ENCODE results near the gene L3MBTL1. TPM values are rescaled to one million over a fixed set of nuclear protein-coding genes. Genes with fewer than 3 reads are reported as not detected.
A peak's percentile ranks its signal among the peaks of the same experiment; 100 is the strongest.

The L3MBTL1 gene
- total and polyA plus RNA-seq, 2 of the 4 experiments (the other 2 are of a cell fraction): 2.2 to 4.5 TPM

DNA sequence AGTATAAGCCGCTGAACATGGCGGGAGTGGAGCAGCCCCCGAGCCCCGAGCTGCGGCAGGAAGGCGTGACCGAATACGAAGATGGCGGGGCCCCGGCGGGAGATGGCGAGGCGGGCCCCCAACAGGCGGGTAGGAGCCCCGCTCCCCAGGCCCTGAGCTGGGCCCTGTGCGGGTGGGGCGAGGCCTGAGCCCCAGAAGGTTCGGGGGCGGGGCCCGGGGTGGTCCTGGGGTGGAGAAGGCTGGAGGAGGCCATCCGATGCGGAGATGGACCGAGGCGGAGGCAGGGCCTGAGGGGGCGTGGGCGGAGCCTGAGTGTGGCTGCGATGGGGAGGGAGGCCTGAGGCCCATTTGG, 7.1 kb downstream of the L3MBTL1 start:
- Histone ChIP-seq H3K79me1 (ENCODE audit: low read depth in 1 of 2, low read length in 2 of 2) (peaks cover 0 to 9% of the 10 kb centered on the region in 2 experiments; a peak in 2 of 4 replicates), H3K4me3 (ENCODE audit: insufficient read depth, low read depth, low read length) (peak overlapping the region; percentile 92), H3K36me3 (ENCODE audit: control insufficient read depth, insufficient read depth, low read length) (no peaks in the 10 kb centered on the region), H3K4me2 (ENCODE audit: low read depth, low read length) (peak overlapping the region; percentile 88), H4K20me1 (ENCODE audit: insufficient read depth, low read length) (no peaks in the 10 kb centered on the region), H3K23ac (ENCODE audit: low read depth, low read length) (no peak overlapping the region), H4K5ac (ENCODE audit: low read depth, low read length) (no peak overlapping the region; the same call in 1 of the 2 replicates), H3K27ac (ENCODE audit: insufficient read depth, low read length) (peak overlapping the region; percentile 52), H2BK20ac (ENCODE audit: low read depth, low read length) (no peak overlapping the region), H3K56ac (ENCODE audit: extremely low read depth, insufficient read depth, low read length) (no peak overlapping the region), H4K91ac (ENCODE audit: insufficient read depth, low read depth, low read length) (peak overlapping the region; percentile 47; the same call in 1 of the 2 replicates), H3K14ac (replicated peaks; ENCODE audit: low read depth, low read length) (no peak overlapping the region; the same call in 1 of the 2 replicates), H3K9me1 (ENCODE audit: insufficient read depth, low read length) (peaks cover 5% of the 10 kb centered on the region), H2BK15ac (ENCODE audit: low read depth, low read length) (no peak overlapping the region), H4K8ac (ENCODE audit: low read depth in 2 of 2, low read length in 2 of 2) (peak overlapping the region in 1 of 2 experiments; percentile 31; a peak in 1 of 4 replicates), H3K9me3 (ENCODE audit: control insufficient read depth, insufficient read depth, low read length) (no peaks in the 10 kb centered on the region), H3K9ac (ENCODE audit: low read depth, low read length) (peak overlapping the region; percentile 54; the same call in 1 of the 2 replicates), H2BK5ac (ENCODE audit: low read depth, low read length, poor library complexity, severe bottlenecking) (peak overlapping the region; percentile 56), H2AK5ac (ENCODE audit: low read depth, low read length) (no peak overlapping the region), H2AFZ (replicated peaks; ENCODE audit: low read length, poor library complexity) (peak overlapping the region; percentile 96), H2AK9ac (replicated peaks; ENCODE audit: low read depth, low read length, poor library complexity) (peak overlapping the region; percentile 91), H3K18ac (ENCODE audit: low read depth, low read length) (no peak overlapping the region), H3K27me3 (ENCODE audit: control insufficient read depth, insufficient read depth, low read length) (no peaks in the 10 kb centered on the region), H3K4ac (ENCODE audit: low read depth, low read length) (peak overlapping the region; percentile 35; the same call in 1 of the 2 replicates), H3K4me1 (ENCODE audit: control insufficient read depth, insufficient read depth, low read length) (0 out of 2 replicates have a peak, but pooled peaks cover 4% of the 10 kb centered on the region), H2BK120ac (ENCODE audit: low read depth, low read length) (no peak overlapping the region)
- TF ChIP-seq BHLHE40 (IDR thresholded peaks at IDR 0.05; ENCODE audit: low read depth, low read length) (no peak), RFX5 (IDR thresholded peaks at IDR 0.05; ENCODE audit: low read depth, low read length) (no peak), MAFK (IDR thresholded peaks at IDR 0.05; ENCODE audit: low read depth, low read length) (no peak), CEBPB (IDR thresholded peaks at IDR 0.05; ENCODE audit: low read depth, low read length) (no peak), NFE2L2 (IDR thresholded peaks at IDR 0.05; ENCODE audit: low read depth, low read length) (no peak), RAD21 (IDR thresholded peaks at IDR 0.05; ENCODE audit: low read length) (no peak), RCOR1 (IDR thresholded peaks at IDR 0.05; ENCODE audit: insufficient replicate concordance, low read length) (no peak), POLR2A (IDR thresholded peaks at IDR 0.05; ENCODE audit: low read depth, low read length) (no peak), CHD1 (IDR thresholded peaks at IDR 0.05; ENCODE audit: low read depth, low read length) (no peak)
- TF ChIP-seq, protein P1, sequence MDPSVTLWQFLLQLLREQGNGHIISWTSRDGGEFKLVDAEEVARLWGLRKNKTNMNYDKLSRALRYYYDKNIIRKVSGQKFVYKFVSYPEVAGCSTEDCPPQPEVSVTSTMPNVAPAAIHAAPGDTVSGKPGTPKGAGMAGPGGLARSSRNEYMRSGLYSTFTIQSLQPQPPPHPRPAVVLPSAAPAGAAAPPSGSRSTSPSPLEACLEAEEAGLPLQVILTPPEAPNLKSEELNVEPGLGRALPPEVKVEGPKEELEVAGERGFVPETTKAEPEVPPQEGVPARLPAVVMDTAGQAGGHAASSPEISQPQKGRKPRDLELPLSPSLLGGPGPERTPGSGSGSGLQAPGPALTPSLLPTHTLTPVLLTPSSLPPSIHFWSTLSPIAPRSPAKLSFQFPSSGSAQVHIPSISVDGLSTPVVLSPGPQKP (IDR thresholded peaks at IDR 0.05; ENCODE audit: borderline replicate concordance, low read depth, low read length): no peak
- TF ChIP-seq, protein P2, sequence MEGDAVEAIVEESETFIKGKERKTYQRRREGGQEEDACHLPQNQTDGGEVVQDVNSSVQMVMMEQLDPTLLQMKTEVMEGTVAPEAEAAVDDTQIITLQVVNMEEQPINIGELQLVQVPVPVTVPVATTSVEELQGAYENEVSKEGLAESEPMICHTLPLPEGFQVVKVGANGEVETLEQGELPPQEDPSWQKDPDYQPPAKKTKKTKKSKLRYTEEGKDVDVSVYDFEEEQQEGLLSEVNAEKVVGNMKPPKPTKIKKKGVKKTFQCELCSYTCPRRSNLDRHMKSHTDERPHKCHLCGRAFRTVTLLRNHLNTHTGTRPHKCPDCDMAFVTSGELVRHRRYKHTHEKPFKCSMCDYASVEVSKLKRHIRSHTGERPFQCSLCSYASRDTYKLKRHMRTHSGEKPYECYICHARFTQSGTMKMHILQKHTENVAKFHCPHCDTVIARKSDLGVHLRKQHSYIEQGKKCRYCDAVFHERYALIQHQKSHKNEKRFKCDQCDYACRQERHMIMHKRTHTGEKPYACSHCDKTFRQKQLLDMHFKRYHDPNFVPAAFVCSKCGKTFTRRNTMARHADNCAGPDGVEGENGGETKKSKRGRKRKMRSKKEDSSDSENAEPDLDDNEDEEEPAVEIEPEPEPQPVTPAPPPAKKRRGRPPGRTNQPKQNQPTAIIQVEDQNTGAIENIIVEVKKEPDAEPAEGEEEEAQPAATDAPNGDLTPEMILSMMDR (conservative IDR thresholded peaks at IDR 0.05; ENCODE audit: low read depth, low read length): no peak
- dilution Hi-C loops (cut with HindIII; ENCODE audit: low sequenced_read_pairs, unreplicated experiment): no loop called here
- DNase-seq (no peak), ATAC-seq (ENCODE audit: low read depth) (peak; percentile 41)
- no TSS peak for BruUV-seq (replicated peaks)
- CTCF ChIA-PET: interaction anchor here (0.8 kb wide), 1 partner anchor 17 kb away, joined by 3 read pairs; no protein-coding TSS in a partner anchor
- intact Hi-C loops (cut with micrococcal nuclease): loop anchor here (2.0 kb wide), 1 partner anchor 56 kb away; no protein-coding TSS in a partner anchor
- in situ Hi-C loops (cut with MboI; ENCODE audit: low sequenced_read_pairs): no loop called here
- WGBS, 2 experiments (ENCODE audit: extremely low coverage in 2 of 2, insufficient read length in 1 of 2): 49% methylated on average over 11 of the region's 27 CpGs; no CpG with 5 or more reads in 1 of the 2 experiments
- POLR2A ChIA-PET (ENCODE audit: unreplicated experiment): interaction anchor here (0.9 kb wide), 1 partner anchor 11 kb away, joined by 3 read pairs; no protein-coding TSS in a partner anchor

Measured in IMR-90 (cell line).